Measurements from ENCODE around the gene TMEM121B. TPM values are rescaled to one million over a fixed set of nuclear protein-coding genes. Genes with fewer than 3 reads are reported as not detected.

Gene TMEM121B
- total and polyA plus RNA-seq, 4 donors: 0.06 to 0.17 (median 0.10) TPM

- Histone ChIP-seq H3K27ac (ENCODE audit: low read depth in 1 of 2, low read length in 2 of 2) (no peak overlapping the region), H3K9me3 (ENCODE audit: control insufficient read depth in 4 of 4, low read length in 3 of 4) (no peaks in the 10 kb centered on the region), H3K9ac (ENCODE audit: low read depth in 1 of 2, low read length in 2 of 2) (no peak overlapping the region), H3K4me3 (ENCODE audit: low read depth in 1 of 3, low read length in 3 of 3) (no peak overlapping the region), H3K4me1 (ENCODE audit: control insufficient read depth in 4 of 4, insufficient read depth in 4 of 4, low read length in 3 of 4) (peaks cover 0 to 4% (median 0%) of the 10 kb centered on the region in 4 donors), H3K27me3 (ENCODE audit: control insufficient read depth in 4 of 4, insufficient read depth in 4 of 4, low read length in 3 of 4) (no peaks in the 10 kb centered on the region), H3K36me3 (ENCODE audit: control insufficient read depth in 4 of 4, insufficient read depth in 3 of 4, low read depth in 1 of 4, low read length in 3 of 4) (peaks cover 16 to 54% (median 25%) of the 10 kb centered on the region in 4 donors)
- no peak for TF ChIP-seq NR2F2 (IDR thresholded peaks at IDR 0.05)
- WGBS: 97% methylated on average over 66 of the region's 66 CpGs
- no peak for DNase-seq (ENCODE audit: low spot score)
Measured at GRCh38 chr22:17108256-17109112, 12.7 kb downstream of the TMEM121B start.

- Histone ChIP-seq H3K27ac (ENCODE audit: low read depth in 1 of 2, low read length in 2 of 2) (peak overlapping the region in 1 of 2 donors; percentile 56), H3K9ac (ENCODE audit: low read depth in 1 of 2, low read length in 2 of 2) (no peak overlapping the region), H3K4me3 (ENCODE audit: low read depth in 1 of 3, low read length in 3 of 3) (no peak overlapping the region), H3K9me3 (ENCODE audit: control insufficient read depth in 4 of 4, low read length in 3 of 4) (no peaks in the 10 kb centered on the region), H3K36me3 (ENCODE audit: control insufficient read depth in 4 of 4, insufficient read depth in 3 of 4, low read depth in 1 of 4, low read length in 3 of 4) (peaks cover 17 to 62% (median 31%) of the 10 kb centered on the region in 4 donors), H3K4me1 (ENCODE audit: control insufficient read depth in 4 of 4, insufficient read depth in 4 of 4, low read length in 3 of 4) (peaks cover 0 to 4% (median 0%) of the 10 kb centered on the region in 4 donors), H3K27me3 (ENCODE audit: control insufficient read depth in 4 of 4, insufficient read depth in 4 of 4, low read length in 3 of 4) (no peaks in the 10 kb centered on the region)
- TF ChIP-seq GABPA (IDR thresholded peaks at IDR 0.05 in 1 of 2, conservative IDR thresholded peaks at IDR 0.05 in 1 of 2) (no peak), NR2F2 (IDR thresholded peaks at IDR 0.05) (no peak)
- DNase-seq (ENCODE audit: low spot score): no peak
- 93% methylated on average over 6 of the region's 6 CpGs for WGBS
Measured at GRCh38 chr22:17107547-17107810, 13.7 kb downstream of the TMEM121B start.

- H3K4me3 ChIP-seq (ENCODE audit: low read depth in 1 of 3, low read length in 3 of 3): no peak overlapping the region
- 82% methylated on average over 15 of the region's 15 CpGs for WGBS
- H3K27ac ChIP-seq (ENCODE audit: low read depth in 1 of 2, low read length in 2 of 2): peak overlapping the region in 1 of 2 donors; percentile 56
- peaks cover 0 to 4% (median 0%) of the 10 kb centered on the region in 4 donors for H3K4me1 ChIP-seq (ENCODE audit: control insufficient read depth in 4 of 4, insufficient read depth in 4 of 4, low read length in 3 of 4)
- no peaks in the 10 kb centered on the region for H3K27me3 ChIP-seq (ENCODE audit: control insufficient read depth in 4 of 4, insufficient read depth in 4 of 4, low read length in 3 of 4)
- H3K9ac ChIP-seq (ENCODE audit: low read depth in 1 of 2, low read length in 2 of 2): no peak overlapping the region
- TF ChIP-seq HNF4G (IDR thresholded peaks at IDR 0.05): no peak
- no peak for TF ChIP-seq JUND (IDR thresholded peaks at IDR 0.05)
- TF ChIP-seq MAX (IDR thresholded peaks at IDR 0.05): no peak
- TF ChIP-seq REST (IDR thresholded peaks at IDR 0.05): no peak
- TF ChIP-seq FOXA1 (IDR thresholded peaks at IDR 0.05): no peak
- no peak for TF ChIP-seq SP1 (IDR thresholded peaks at IDR 0.05)
- TF ChIP-seq RAD21 (IDR thresholded peaks at IDR 0.05): no peak
- no peak for TF ChIP-seq YY1 (IDR thresholded peaks at IDR 0.05)
- H3K9me3 ChIP-seq (ENCODE audit: control insufficient read depth in 4 of 4, low read length in 3 of 4): no peaks in the 10 kb centered on the region
- DNase-seq (ENCODE audit: low spot score): no peak
- H3K36me3 ChIP-seq (ENCODE audit: control insufficient read depth in 4 of 4, insufficient read depth in 3 of 4, low read depth in 1 of 4, low read length in 3 of 4): peaks cover 20 to 67% (median 35%) of the 10 kb centered on the region in 4 donors
Measured at GRCh38 chr22:17106785-17107546, 14.2 kb downstream of the TMEM121B start.

Data from liver (tissue), 9 donors.